Measurements from ENCODE around the gene TUBA4B. TPM values are rescaled to one million over a fixed set of nuclear protein-coding genes. Genes with fewer than 3 reads are reported as not detected.

The TUBA4B gene
- total and polyA plus RNA-seq, 2 donors (not counting 3 experiments of a cell fraction or from before 2014, with no cell fraction given), result not detected

- dilution Hi-C loops (cut with MboI; ENCODE audit: extremely low pct_ligation_motif_present, low sequenced_read_pairs) (no loop called here), intact Hi-C loops (cut with micrococcal nuclease) (loop anchor here (2.0 kb wide), 2 partner anchors 33 to 43 kb away; partner anchors contain the start of gene ABCB6)
- Histone ChIP-seq H3K4me2 (ENCODE audit: insufficient read depth, low read length) (no peak overlapping the region), H2AFZ (ENCODE audit: low read depth, low read length) (no peak overlapping the region), H3K36me3 (ENCODE audit: control insufficient read depth in 2 of 2, extremely low read depth in 1 of 2, insufficient read depth in 2 of 2, low read length in 2 of 2) (peaks cover 2% of the 10 kb centered on the region in 2 experiments), H3K27me3 (ENCODE audit: control insufficient read depth in 2 of 2, insufficient read depth in 2 of 2, low read length in 2 of 2) (peaks cover 15 to 16% of the 10 kb centered on the region in 2 experiments), H3K9ac (replicated peaks; ENCODE audit: extremely low read depth, insufficient read depth, low read length) (no peak overlapping the region), H3K4me1 (ENCODE audit: control insufficient read depth, extremely low read depth, insufficient read depth, low read length) (peaks cover 39% of the 10 kb centered on the region), H3K9me3 (replicated peaks; ENCODE audit: control insufficient read depth, insufficient read depth, low read length) (no peaks in the 10 kb centered on the region), H3K79me2 (ENCODE audit: control insufficient read depth, insufficient read depth, low read length) (no peaks in the 10 kb centered on the region), H4K20me1 (replicated peaks; ENCODE audit: control insufficient read depth, extremely low read depth, insufficient read depth, low read length) (no peaks in the 10 kb centered on the region), H3K4me3 (replicated peaks in 1 of 3; ENCODE audit: insufficient read depth in 1 of 3, low read depth in 1 of 3, low read length in 3 of 3) (no peak overlapping the region), H3K9me1 (replicated peaks; ENCODE audit: control insufficient read depth, extremely low read depth, insufficient read depth, low read length) (no peaks in the 10 kb centered on the region), H3K27ac (ENCODE audit: insufficient read depth, low read depth, low read length) (no peak overlapping the region)
- DNase-seq (ENCODE audit: low read depth, low spot score) (no peak), FAIRE-seq (no peak)
- POLR2A ChIA-PET, result interaction anchor here (1.1 kb wide), 1 partner anchor 27 kb away, joined by 4 read pairs; the partner anchor contains the start of gene DNAJB2
- BruUV-seq (replicated peaks), result no TSS peak
- TF ChIP-seq JUN (IDR thresholded peaks at IDR 0.05; ENCODE audit: borderline replicate concordance, insufficient read depth, insufficient read length, low read depth), result no peak
- TF ChIP-seq MYC (IDR thresholded peaks at IDR 0.05; ENCODE audit: low read depth, low read length), result no peak
- TF ChIP-seq GATA2 (IDR thresholded peaks at IDR 0.05; ENCODE audit: insufficient read depth, insufficient read length, low read depth, low read length), result no peak
- TF ChIP-seq CTCF (IDR thresholded peaks at IDR 0.05; ENCODE audit: extremely low read depth in 1 of 2, insufficient read depth in 1 of 2, low read depth in 1 of 2, low read length in 2 of 2), result no peak
- TF ChIP-seq MAX (IDR thresholded peaks at IDR 0.05; ENCODE audit: insufficient read depth, insufficient read length), result no peak
- CTCF ChIA-PET, result interaction anchor here (1.2 to 2.5 kb wide), 3 partner anchors 26 to 43 kb away, joined by 3 to 14 read pairs (median 7); partner anchors contain the start of gene DNAJB2
Observed at GRCh38 chr2:219252084-219252483, 959 bp upstream of the TUBA4B start.

Measured in endothelial cell of umbilical vein (primary cell).